IPS-NIHi11 (cell line): ENCODE data around the gene MSANTD4.
"Not testable (repeated sequence)": the region's sequence is repeated elsewhere in the genome, so short reads cannot be mapped to it uniquely, and the experiment has no call there.

Experiments used
- DNase-seq: peaks from one replicate; pipeline ENCODE4 v3.0.0; 2012; ENCODE audit warnings: mixed read lengths, low spot score

Gene MSANTD4

GRCh38 chr11:106021967-106022794, at the start of gene MSANTD4:
MSANTD4 (minus strand) TSS chr11:106022240; CDS start chr11:106010917, 11,323 bp downstream.
- peak; percentile 96 for DNase-seq

DNA sequence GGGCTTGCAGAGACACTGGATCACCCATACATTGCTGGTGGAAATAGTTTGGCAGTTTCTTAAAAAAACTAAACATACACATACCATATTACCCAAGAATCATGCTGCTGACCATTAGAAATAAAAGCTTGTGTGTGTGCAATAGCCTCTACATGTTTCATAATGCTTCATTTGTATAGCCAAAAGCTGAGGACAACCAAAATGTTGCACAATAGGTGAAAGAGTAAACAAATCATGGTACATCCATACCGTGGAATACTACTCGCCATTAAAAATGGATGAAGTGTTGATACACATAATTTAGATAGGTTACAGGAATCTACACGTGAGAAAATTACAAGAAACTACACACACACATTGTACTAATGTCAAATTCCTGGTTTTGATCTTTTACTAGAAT, 48.6 kb upstream of the MSANTD4 start:
- no peak for DNase-seq

DNA sequence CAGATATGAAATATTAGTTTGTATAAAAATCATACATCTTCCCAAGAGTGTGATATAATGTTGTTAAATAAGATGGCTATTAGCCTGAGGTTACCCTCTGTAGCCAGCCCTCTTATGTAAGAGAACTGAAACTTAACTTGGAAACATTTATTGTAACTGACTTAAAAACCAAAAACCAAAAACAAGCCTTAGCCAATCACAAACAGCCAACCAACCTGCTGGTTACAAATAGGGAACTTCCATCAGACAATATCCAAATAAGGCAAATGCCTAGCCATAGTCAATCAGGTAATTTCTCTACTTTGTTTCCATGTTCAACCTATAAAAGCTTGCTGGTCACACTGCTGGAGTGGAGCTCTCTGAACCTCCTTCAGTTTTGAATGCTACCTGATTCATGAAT, 41.0 kb upstream of the MSANTD4 start:
- DNase-seq, result no peak

DNA sequence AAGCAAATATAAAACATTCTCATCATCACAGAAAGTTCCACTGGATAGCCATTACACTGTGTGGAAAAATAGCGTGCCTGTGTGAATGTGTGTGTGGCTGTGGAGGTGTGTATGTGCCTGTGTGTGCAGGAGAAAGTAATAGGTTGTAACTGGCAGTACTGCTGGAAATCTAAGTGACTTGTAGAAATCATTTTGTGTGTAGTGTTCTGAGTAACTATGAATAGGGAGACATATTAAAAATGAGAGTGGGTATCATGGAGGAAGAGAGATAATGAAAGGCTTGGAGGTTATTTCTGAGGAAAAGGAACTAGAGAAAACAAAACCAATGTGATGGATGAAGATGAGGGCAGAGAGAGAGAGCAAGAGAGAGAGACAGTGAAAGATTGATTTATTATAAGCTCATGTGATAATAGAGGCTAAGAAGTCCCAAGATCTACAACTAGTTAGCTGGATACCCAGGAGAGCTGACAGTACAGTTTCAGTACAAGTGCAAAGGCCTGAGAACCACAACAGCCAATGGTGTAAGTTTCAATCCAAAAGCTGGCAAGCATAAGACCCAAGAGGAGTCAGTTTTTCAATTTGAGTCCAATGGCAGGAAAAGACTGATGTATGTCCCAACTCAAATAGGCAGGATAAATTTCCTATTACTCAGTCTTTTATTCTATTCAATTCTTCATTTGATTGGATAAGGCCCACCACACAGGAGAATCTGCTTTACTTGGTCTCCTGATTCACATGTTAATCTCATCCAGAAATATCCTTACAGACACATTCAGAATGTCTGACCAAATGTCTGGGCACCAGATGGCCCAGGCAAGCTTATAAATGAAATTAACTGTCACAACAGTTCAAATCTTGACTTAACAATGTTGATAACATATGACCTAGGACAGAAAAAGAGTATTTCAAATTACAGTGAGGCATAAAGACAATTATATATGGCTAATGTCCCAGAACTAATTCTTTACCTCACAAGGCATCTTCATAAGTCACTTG, 40.2 kb upstream of the MSANTD4 start:
- DNase-seq, result no peak

- no peak for DNase-seq
These were observed 39.3 kb upstream of the MSANTD4 start for GRCh38 chr11:106061249-106061784.

DNA sequence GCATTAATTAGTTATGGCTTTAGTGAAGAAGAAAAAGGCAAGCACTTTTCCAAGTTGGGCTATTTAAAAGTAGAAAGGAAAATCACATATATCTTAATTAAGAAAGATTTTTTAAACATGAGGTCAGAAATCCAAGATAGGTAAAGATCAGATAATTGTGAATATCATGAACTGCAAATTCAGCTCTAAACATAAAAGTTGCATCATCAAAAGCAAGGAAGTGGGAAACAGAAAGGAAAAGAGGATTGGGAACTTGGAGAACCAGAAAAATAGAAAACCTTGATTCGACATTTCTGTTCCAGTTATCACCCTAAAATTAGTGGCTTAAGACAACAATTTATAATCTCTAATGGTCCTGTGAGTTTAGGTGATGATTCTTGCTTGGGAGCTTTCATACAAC, 37.6 kb upstream of the MSANTD4 start:
- DNase-seq, result no peak

- DNase-seq, result not testable (repeated sequence)
These were observed 36.3 kb upstream of the MSANTD4 start for GRCh38 chr11:106058377-106058776.

DNA sequence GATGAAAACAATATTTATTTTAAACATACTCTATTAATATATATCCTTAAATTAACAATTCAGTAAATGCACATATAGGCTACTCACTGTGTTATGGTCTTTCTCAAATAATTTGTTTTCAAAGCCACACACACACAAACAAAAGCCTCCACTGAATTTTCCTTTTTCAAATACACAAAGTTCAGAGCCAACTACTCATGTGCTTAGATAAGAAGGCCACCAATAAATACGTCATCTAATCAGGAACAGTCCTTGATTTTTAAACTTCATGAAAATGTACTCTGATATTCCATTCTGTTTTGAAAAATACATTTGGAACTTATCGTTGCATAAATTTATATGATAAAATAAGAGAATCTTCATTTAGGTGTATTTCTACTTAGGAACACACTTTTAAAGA, 29.1 kb upstream of the MSANTD4 start:
- DNase-seq, result no peak

GRCh38 chr11:106049727-106050476, 27.9 kb upstream of the MSANTD4 start:
- DNase-seq, result no peak

DNA sequence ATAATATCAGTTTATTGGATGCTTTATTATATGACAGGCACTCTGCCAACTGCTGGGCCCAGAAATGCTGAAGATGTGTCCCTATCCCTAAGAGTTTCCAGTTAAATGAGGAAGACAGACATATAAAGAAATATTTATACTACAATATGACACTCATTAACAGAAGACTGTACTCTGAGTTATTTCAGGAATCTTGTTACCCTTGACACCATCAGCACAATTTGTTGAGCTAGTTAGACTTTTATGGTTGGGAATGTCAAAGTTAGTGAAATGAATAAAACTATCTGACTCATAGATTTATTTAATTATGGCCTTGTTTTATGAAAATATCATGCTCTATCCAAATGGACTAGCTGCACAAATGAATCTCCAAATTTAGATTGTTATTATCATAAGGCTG, 25.6 kb upstream of the MSANTD4 start:
- no peak for DNase-seq

GRCh38 chr11:106043540-106043939, 21.5 kb upstream of the MSANTD4 start:
- DNase-seq, result no peak

- DNase-seq, result no peak
These were observed 10.8 kb upstream of the MSANTD4 start for GRCh38 chr11:106032861-106033260.

- no peak for DNase-seq
These were observed 9.9 kb upstream of the MSANTD4 start for GRCh38 chr11:106031936-106032335.

- no peak for DNase-seq
These were observed 9.3 kb upstream of the MSANTD4 start for GRCh38 chr11:106031202-106031810.

DNA sequence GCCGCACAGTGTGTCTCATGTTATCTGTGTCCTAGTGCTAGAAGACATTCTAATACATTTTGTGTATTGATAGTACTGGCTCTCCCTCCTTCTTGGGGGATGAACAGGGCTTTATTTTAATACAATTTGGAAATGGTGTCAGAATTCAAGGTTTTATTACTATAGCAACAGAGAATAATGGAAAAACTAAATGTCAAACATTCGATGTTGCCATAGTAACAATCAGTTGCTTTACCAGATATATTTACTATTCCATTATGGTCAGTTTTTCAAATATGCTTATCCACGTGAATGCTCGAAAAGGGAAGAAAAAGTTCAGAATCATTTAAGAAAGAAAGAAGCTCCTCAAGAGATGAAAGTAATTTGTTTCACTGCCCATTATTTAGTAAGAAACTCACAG, 8.6 kb upstream of the MSANTD4 start:
- no peak for DNase-seq

DNA sequence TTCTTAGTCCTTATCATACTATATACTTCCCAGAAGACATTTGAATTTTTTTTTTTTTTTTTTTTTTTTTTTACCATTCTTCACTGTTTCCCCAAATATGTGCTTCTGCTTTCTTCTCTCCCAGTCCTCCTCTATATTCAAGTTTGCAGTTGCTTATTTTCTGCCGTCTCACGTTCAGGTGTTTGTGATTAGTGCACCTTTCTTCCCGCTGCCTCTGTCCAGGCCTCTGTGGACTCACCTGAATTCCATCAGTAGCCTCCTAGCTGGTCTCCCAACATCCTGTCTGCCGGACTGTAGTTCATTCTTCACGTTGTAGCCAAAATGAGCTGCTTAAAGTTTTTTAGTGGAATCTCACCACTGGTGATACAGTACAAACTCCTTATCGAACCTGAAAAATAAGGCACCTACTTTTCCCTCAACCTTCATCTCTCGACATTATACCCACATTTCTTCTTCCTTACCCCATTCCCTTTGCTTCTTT, 795 bp upstream of the MSANTD4 start:
- DNase-seq, result no peak

DNA sequence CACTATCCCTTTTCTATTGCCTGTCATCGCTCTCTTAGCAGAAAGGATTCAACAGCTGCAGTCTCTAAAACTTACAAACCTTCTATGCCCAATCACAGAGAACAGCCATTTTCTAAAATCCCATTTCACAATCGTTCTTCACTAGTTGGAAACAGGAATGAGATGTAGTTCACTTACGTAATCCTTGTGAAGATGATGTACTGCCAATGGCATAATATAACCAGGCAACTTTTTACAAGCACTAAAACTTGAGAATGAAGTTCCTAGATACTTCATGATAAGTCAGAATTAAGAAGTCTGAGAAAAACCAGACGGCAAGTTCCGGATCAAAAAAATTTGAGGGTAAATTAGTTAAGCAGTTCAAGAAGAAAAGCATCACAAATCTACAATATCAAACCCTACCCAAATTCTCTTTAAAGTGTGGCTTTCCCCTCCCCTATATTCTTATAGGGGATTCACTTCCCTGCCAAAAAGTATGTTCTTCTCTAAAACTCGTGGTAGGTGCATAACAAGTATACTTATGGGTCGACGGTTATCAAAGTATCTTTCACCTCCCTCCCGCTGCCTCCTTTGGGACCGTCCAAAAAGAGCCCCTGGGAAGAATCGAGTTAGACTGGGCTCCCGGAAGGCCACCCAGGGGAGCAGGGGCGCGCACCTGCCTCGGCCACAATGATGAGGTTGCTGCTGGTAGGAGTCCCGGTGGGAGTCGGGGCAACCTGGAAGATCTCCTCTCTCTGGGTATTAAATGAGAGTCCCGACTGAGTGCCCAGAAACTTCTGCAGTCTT, 666 bp downstream of the MSANTD4 start:
- DNase-seq, result no peak

DNA sequence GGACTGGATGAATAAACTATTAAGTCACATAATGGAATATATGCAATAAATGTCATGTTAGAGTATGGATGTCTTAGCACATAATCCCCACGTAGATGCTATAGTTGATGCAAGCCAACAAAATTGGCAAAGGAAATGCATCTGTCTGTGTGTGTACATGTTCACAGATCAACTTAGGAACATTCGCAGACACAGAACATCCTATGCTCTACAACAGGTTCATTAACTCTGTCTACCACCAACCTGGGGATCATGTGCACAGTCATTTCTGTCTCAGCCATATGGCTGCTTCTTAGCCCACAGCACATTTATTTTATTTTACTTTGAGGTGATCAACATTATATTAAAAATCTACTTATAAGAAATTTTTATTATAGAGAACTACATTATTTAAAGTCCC, 4.9 kb downstream of the MSANTD4 start:
- no peak for DNase-seq

GRCh38 chr11:106015066-106015465, 7.0 kb downstream of the MSANTD4 start:
- DNase-seq, result no peak

GRCh38 chr11:106014620-106015019, 7.4 kb downstream of the MSANTD4 start:
- DNase-seq, result no peak
